ENCODE measurements around the gene TRAPPC3. TPM values are rescaled to one million over a fixed set of nuclear protein-coding genes. Genes with fewer than 3 reads are reported as not detected.

TRAPPC3 gene
- total RNA-seq, 1 donor: 80.8 TPM

GRCh38 chr1:36155408-36156328 is 6.4 kb upstream of the TRAPPC3 start, which contains the start of gene MAP7D1:
Gene MAP7D1 (plus strand): TSS chr1:36156160. CDS start chr1:36156418, 258 bp downstream.
- TF ChIP-seq, protein P1, sequence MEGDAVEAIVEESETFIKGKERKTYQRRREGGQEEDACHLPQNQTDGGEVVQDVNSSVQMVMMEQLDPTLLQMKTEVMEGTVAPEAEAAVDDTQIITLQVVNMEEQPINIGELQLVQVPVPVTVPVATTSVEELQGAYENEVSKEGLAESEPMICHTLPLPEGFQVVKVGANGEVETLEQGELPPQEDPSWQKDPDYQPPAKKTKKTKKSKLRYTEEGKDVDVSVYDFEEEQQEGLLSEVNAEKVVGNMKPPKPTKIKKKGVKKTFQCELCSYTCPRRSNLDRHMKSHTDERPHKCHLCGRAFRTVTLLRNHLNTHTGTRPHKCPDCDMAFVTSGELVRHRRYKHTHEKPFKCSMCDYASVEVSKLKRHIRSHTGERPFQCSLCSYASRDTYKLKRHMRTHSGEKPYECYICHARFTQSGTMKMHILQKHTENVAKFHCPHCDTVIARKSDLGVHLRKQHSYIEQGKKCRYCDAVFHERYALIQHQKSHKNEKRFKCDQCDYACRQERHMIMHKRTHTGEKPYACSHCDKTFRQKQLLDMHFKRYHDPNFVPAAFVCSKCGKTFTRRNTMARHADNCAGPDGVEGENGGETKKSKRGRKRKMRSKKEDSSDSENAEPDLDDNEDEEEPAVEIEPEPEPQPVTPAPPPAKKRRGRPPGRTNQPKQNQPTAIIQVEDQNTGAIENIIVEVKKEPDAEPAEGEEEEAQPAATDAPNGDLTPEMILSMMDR (IDR thresholded peaks at IDR 0.05; ENCODE audit: insufficient read depth, low read length): no peak
- H3K4me3 ChIP-seq (ENCODE audit: low read depth, low read length): peak within 1 kb of the TSS; percentile 92
- peak; percentile 79 for DNase-seq (ENCODE audit: low read depth)

DNA sequence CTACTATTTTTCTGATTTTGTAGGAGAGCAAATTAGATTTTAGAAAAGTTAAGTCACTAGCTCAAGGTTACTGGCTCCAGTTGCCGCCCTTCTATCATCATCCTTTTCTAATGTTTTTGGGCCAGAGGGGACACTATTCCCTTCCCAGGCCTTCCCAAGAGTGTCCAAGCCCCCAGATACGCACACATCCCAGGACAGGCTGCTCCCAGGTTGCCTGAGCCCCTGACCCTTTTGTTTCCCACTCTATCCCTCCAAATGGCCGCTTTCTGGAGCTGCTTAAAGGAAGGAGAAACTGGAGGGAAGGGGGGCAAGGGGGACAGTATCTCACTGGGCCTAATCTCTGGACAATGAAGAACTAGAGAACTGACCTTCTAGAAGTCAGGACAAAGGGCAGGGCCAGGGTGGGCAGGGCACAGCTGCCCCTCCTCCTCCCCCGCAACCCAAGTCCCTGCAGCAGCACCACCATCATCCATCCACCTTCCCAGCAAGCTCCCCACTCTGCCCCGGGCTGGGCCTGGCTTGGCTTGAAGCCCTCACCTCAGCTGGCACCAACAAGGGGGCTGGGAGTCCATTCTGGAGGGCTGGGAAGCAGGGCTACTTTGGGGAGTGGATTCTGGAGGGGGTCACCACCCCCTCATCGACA is 5.6 kb upstream of the TRAPPC3 start:
- no peak for DNase-seq (ENCODE audit: low read depth)

GRCh38 chr1:36154335-36154734 is 5.0 kb upstream of the TRAPPC3 start:
- H3K4me3 ChIP-seq (ENCODE audit: low read depth, low read length): no peak overlapping the region
- TF ChIP-seq, protein P1 (IDR thresholded peaks at IDR 0.05; ENCODE audit: insufficient read depth, low read length): no peak
- no peak for DNase-seq (ENCODE audit: low read depth)

More for the DNA sequence above, 5.6 kb upstream of the TRAPPC3 start:
- TF ChIP-seq, protein P1 (IDR thresholded peaks at IDR 0.05; ENCODE audit: insufficient read depth, low read length): no peak
- peak overlapping the region; percentile 92 for H3K4me3 ChIP-seq (ENCODE audit: low read depth, low read length)

DNA sequence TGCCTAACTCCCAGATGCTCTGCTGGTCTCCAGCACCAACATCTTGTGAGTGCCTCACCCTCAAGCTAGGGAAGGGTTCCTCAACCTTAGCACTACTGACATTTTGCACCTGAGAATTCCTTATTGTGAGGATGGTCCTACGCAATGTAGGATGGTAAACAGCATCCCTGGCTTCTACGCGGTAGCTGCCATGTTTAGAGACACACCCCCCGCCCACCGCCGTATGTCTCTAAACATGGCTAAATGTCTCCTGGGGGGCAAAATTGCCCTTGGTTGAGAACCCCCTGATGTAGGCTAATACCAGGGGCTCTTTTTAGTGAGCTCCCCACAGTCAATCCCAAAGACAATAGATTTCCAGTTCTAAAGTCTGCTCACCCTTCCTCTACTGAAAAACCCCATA is 4.2 kb upstream of the TRAPPC3 start:
- no peak for DNase-seq (ENCODE audit: low read depth)
- no peak overlapping the region for H3K4me3 ChIP-seq (ENCODE audit: low read depth, low read length)

DNA sequence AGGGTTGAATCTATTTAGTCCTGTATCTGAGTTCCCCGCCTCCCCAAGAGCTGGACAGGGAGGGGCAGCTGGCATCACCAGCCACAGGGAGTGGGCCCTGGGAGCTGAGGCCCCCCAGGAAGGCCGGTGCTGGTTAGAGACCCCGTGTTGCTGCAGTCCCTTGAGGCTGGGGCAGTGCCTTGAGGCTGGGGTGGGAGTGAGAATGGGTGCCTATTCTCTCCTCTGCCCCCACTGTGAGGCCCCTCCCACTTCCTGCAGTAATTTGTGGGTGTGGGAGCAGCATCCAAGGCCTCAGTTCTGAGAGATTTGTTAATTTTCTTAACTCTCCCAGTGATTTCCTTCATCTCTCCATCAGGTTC is 2.5 kb upstream of the TRAPPC3 start:
- TF ChIP-seq, protein P1 (IDR thresholded peaks at IDR 0.05; ENCODE audit: insufficient read depth, low read length): no peak
- DNase-seq (ENCODE audit: low read depth): no peak

More for the DNA sequence above, 4.2 kb upstream of the TRAPPC3 start:
- TF ChIP-seq, protein P1 (IDR thresholded peaks at IDR 0.05; ENCODE audit: insufficient read depth, low read length): no peak

DNA sequence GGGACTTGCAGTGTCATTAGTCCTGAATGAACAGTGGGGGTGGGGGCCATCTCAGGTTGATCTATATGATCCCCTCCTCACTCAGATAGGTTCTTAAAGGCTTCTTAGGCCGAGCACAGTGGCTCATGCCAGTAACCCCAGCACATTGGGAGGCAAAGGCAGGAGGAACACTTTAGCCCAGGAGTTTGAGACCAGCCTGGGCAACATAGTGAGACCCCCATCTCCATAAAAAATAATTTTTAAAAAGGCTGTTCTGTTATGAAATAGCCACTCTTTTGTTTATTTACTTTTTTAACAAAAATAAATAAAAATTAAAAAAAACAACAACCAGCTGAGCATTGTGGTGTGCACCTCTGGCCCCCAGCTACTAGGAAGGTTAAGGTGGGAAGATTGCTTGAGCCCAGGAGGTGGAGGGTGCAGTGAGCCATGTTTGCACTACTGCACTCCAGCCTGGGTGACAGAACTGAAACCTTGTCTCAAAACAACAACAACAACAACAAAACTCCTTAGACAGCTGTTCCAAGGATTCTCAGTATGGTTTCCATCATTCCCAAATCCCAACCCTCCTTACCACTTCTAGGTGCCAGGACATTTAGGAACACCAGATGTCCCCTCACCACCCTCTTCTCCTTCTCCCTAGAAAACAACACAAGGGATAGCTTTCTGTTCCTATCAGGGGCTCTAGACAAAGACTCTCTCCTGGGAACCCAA is 2.0 kb upstream of the TRAPPC3 start:
- TF ChIP-seq, protein P1 (IDR thresholded peaks at IDR 0.05; ENCODE audit: insufficient read depth, low read length): no peak
- no peak overlapping the region for H3K4me3 ChIP-seq (ENCODE audit: low read depth, low read length)
- no peak for DNase-seq (ENCODE audit: low read depth)

More for the DNA sequence above, 2.5 kb upstream of the TRAPPC3 start:
- H3K4me3 ChIP-seq (ENCODE audit: low read depth, low read length): no peak overlapping the region

Measured in fibroblast of the aortic adventitia (primary cell).